KOPT-K1 (cell line): Measurements from ENCODE around the gene MTCL3.

Experiments used
- H3K27ac ChIP-seq: fragments of 200-600 bp; sonication (generic); 2 replicates; pipeline ENCODE4 v1.5.1; 2016; ENCODE audit warnings: antibody characterized with exemption, mild to moderate bottlenecking, low read depth, low read length; ENCODE audit not compliant: poor library complexity, severe bottlenecking
- H3K36me3 ChIP-seq: fragments of 200-600 bp; sonication (generic); 2 replicates; pipeline ENCODE4 v1.5.1; 2017; ENCODE audit warnings: antibody characterized with exemption, mild to moderate bottlenecking, low read length, moderate library complexity; ENCODE audit not compliant: insufficient read depth
- H3K9me3 ChIP-seq: fragments of 200-600 bp; sonication (generic); 2 replicates; pipeline ENCODE4 v1.5.1; 2017; ENCODE audit warnings: antibody characterized with exemption, low read length, mild to moderate bottlenecking; ENCODE audit not compliant: insufficient read depth, poor library complexity, severe bottlenecking

The MTCL3 gene

DNA sequence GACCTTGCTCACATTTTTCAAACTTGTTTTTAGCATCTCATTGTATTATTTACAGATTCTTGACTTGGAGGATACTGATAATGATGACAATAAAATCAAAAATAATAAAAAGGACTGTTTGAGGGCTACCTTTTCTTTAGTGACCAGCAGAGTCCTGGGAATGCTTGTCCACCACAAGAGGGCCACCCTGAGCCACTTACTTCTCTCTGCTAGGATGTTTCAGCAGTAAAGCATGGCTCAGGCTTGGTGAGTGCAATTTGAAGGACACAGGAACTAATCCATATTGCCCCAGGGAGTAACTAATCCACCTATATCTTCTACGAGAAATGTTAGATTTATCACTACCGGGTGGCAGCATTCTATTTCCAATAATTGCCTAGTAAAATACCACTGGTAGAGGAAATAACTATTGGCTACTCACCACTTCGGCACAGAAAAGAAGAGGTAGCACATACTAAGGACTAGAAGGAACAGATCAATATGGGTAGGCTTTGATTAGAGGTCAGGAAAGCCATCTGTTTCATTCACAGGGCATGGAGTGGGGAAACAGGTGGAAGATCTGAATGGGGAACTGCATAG lies 54.2 kb downstream of the MTCL3 start:
- no peak overlapping the region for H3K27ac ChIP-seq

DNA sequence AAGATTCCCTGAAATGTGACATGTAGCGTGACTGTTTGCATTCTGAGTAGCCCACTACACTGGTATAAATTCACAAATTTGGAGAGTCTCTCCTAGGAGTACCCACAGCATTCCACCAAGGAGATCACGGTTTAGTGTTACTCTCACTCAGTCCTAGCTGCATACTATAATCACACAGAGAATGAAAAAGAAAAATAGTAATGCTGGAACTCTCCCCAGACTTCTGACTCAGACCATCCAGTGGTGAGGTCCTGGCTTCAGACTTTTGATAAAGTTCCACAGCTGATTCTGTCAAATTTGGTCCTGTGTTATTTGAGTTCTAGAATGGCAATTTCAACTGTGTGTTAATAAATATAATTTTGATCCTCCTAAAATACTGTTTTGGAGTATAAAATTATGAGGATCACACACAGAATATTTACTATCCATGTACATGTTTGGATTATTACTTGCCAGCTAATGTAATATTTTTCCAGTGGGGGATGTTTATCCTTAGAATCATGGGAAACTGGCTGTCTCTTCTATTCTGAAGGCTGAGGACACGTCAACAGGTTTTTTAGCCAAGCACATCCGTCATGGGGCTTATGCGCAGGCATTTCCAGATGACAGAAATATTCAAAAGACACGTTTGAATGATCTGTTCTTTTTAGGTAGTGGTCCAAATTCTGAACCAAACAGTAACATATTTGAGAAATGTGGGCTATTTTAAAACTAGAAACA lies 54.8 kb downstream of the MTCL3 start:
- Histone ChIP-seq H3K27ac (no peak overlapping the region), H3K36me3 (no peaks in the 10 kb centered on the region), H3K9me3 (no peaks in the 10 kb centered on the region)

More for the DNA sequence above, 54.2 kb downstream of the MTCL3 start:
- Histone ChIP-seq H3K36me3 (no peaks in the 10 kb centered on the region), H3K9me3 (no peaks in the 10 kb centered on the region)

DNA sequence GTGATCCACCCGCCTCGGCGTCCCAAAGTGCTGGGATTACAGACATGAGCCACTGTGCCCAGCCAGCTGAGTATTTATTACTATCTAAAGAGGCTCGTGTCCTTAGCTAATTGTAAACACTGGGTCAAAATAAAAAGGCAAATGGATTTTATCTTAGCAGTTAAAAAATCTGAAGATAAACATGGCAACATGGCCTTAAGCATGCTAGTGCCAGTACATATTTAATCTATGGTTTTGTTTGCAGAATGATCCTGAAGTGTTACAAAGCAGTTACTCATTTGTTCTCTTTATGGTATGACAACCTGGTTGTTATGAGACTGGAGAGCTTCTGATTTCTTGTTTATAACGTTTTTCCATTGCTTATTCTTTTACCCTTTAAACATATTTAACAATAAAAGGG lies 56.1 kb downstream of the MTCL3 start:
- H3K36me3 ChIP-seq = no peaks in the 10 kb centered on the region
- no peaks in the 10 kb centered on the region for H3K9me3 ChIP-seq
- H3K27ac ChIP-seq = no peak overlapping the region

DNA sequence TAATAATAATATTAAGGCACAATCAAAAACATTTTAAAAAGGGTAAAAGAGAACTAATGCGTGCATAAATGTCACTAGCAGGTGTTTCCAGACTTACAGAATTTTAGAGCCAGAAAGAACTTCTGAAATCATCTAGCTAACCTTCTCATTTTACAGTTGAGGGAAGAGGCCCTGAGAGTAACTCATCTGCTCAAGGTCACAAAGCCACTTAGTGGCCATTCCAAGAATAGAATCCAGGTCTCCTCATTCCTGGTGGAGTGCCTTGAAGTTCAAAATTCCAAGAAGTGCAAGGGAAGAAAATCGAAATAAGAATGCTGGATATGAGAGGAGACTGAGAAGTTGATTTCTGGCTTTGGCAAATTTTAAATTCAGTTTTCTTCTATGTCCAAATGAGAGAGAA lies 56.8 kb downstream of the MTCL3 start:
- no peaks in the 10 kb centered on the region for H3K36me3 ChIP-seq
- no peaks in the 10 kb centered on the region for H3K9me3 ChIP-seq
- H3K27ac ChIP-seq = no peak overlapping the region

DNA sequence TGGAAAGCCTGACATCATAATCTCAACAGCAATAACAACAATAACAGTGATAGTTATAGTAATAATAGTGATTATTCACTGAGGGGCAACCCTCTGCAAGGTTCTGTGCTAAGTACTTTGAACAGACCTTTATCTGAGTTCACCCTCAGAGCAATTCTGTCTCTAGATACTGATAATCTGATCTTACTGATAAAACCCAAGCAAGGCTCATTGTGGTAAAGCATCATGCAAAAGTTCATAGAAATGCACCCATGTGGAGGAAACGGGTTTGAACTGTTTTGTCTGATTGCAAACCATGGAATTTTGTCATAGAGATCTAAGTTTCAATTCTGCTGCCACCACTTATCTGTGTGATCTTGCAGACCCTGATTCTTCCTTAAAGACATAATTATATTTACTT lies 58.7 kb downstream of the MTCL3 start:
- Histone ChIP-seq H3K9me3 (no peaks in the 10 kb centered on the region), H3K36me3 (no peaks in the 10 kb centered on the region), H3K27ac (no peak overlapping the region)

DNA sequence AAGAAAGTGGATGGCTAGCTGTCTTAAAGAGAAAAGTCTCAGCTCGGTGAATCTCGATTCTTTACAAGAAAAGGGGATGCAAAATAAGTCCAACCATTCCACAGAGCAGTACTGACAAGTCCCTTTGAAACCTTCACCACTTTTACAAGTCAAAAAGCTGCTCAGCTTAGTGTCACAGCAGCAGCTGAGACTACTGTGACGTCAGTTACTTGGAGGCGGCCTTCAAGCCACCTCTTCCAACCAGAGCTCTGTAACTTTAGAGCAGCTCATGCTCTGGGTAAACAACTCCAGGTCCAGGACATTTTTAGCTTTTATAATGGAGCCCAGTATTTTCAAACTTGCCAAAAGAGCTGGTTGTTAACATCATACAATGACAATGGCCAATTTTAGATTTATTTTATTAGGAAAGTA lies 59.9 kb downstream of the MTCL3 start, which contains the start of gene KIAA0408:
Gene KIAA0408, minus strand, starts transcription at position 159 of the 411 bp plus-strand sequence. CDS start 5,408 bp downstream, outside the sequence.
- Histone ChIP-seq H3K36me3 (no peaks in the 10 kb centered on the region), H3K9me3 (no peaks in the 10 kb centered on the region), H3K27ac (no peak within 1 kb of the TSS)

DNA sequence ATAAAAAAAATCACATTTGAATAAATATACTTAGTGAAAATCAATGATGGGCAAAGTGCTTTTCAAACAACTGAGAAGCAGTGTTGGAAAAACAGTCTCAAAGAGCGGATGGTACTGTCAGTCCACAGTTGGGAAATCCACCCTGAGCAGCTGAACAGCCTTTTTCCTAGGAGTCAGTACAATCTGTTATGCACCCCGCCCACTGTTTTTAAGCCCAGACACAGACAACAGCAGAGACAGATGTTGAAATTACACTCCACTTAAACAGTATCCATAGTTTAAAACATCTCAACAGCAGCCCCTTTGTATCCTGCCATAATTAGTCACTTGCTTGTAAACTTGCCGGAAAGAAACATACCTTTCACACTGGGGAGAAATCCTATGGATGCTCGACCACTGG lies 60.3 kb downstream of the MTCL3 start:
- Histone ChIP-seq H3K27ac (no peak overlapping the region), H3K9me3 (no peaks in the 10 kb centered on the region)

DNA sequence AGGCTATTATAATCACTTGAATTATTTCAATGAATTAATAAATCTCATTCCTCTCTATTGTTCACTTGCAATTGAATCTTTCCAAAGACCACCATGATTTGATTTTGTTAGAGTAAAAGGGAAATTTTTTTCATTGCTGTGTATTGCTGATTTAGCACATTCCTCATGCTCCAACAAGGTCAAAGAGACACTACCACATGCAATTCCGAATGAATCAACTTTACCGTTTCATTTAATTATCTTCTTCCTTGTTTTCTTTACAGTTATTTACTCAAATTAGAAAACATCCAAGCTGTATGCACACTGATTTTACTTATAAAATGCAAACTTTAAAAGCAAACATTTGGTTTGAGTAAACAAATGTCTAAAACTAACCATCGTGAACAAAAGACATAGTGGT lies 60.9 kb downstream of the MTCL3 start:
- Histone ChIP-seq H3K36me3 (no peaks in the 10 kb centered on the region), H3K9me3 (no peaks in the 10 kb centered on the region), H3K27ac (no peak overlapping the region)

More for the DNA sequence above, 60.3 kb downstream of the MTCL3 start:
- H3K36me3 ChIP-seq = no peaks in the 10 kb centered on the region

DNA sequence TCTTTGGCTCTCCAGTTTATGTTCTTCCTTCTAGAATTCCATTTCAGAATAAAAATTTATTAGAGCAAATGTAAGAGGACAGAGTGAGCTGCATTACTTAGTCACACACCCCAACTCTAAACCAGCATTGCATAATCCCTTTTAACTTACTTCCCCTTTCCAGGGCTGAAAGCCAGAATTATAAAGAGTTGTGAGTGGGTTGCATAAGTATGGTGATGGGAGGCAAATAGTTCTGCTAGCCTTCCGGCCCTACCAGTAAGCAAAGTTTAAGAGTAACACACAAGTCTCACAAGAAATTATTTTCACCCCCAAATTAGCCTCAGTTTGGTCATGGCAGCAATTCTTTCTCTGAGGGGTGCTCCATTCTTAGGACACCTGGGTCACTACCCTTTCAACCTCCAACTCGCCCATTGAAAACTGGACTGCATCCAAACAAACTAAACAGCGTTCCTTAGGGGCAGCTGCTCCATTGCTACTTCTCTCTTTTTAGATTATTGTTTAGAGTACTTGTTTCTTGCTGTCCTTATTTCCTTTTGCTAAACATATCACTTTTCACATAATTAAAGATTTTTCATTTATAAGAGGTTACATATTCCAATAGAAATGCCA lies 61.6 kb downstream of the MTCL3 start:
- no peak overlapping the region for H3K27ac ChIP-seq
- no peaks in the 10 kb centered on the region for H3K9me3 ChIP-seq
- no peaks in the 10 kb centered on the region for H3K36me3 ChIP-seq

DNA sequence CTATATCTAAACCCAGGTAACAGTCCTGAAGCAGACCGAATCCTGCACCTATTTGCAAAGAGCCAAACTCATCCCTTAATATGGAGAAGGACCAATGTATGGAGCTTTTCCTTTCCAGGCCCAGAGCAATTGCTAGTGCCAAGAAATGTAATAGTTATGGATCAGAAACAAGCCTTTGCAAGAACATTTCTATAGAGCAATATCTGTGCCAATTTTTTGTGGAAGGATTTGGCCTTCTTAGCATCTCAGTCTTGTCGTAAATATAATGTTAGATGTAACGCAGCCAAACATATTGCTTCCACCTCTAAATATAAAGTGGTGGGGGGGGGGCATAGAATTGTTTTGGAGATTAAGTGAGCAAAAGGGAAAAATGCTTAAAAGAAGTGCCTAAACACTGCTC lies 62.7 kb downstream of the MTCL3 start:
- no peak overlapping the region for H3K27ac ChIP-seq
- H3K9me3 ChIP-seq = no peaks in the 10 kb centered on the region
- no peaks in the 10 kb centered on the region for H3K36me3 ChIP-seq

DNA sequence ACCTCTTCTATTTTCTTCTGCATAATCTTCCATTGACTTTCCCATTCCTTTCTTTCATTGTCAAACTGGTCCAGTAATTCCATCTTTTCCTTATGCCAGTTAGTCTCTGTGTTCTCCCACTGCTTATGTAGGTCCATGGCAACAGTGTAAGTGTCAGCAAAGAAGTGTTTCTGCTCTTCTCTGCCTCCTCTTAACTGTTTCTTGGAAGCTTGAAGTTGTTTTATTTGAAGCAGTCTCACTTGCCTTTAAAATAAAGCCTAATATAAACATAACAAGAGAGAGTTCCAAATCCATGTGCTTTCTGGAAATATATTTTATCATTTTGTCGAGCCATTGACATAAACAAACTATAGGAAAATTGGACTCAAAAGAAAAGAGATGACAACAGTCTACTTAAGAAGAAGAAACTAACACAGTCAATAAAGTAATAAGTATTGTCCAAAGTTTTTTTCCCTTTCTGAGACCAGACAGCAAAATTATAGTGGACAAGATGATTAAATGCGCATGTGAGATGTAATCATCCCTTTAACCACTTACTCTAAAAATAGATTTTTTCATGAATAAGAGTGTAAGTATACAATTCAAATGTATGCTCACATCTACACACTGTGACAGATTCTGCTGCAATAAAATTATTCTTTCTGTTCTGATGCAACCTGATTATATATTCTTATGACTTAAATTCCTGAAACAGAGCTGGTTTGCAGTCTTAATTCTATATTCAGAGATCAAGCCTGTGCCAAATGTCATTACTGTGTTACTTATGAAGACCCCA lies 65.1 kb downstream of the MTCL3 start:
- H3K27ac ChIP-seq = no peak overlapping the region
- no peaks in the 10 kb centered on the region for H3K9me3 ChIP-seq
- H3K36me3 ChIP-seq = peaks cover 21% of the 10 kb centered on the region

DNA sequence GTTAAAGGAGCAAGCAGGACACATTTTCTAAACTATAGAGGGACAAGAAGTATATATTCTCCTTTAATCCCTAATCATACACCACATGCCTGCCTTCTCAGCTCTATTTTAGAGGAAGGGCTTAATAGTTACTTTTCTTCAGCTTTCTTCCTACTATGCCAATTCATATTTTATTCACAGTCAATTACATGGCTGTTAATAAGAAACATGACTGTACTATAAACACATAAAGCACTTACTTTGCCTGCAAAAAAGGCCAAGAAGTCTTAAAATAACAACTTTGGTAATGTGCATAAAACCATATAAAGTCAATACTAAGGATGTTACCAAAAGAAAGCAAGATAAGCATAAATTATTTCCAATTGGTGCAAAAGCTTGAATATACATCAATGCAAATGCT lies 66.3 kb downstream of the MTCL3 start:
- no peak overlapping the region for H3K27ac ChIP-seq
- H3K36me3 ChIP-seq = peaks cover 30% of the 10 kb centered on the region
- no peaks in the 10 kb centered on the region for H3K9me3 ChIP-seq

DNA sequence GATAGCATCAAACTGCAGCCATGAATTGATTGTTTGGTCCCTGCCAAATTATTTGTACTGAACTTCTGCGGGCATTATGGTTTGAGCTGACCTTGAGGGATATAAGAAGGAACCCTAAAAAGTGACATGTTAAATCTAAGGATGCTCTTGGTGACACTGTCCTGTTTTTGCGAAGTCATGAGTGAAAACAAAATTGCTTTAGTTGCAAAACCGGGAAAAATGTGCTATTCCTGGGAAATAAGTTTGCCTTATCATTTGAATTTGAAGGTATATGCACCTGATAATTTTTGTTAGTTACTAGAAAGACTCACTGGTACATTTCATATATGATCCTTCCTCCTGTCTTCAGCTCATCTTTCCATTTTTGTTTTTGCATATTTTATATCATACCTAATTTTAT lies 67.7 kb downstream of the MTCL3 start:
- H3K27ac ChIP-seq = no peak overlapping the region
- peaks cover 44% of the 10 kb centered on the region for H3K36me3 ChIP-seq

DNA sequence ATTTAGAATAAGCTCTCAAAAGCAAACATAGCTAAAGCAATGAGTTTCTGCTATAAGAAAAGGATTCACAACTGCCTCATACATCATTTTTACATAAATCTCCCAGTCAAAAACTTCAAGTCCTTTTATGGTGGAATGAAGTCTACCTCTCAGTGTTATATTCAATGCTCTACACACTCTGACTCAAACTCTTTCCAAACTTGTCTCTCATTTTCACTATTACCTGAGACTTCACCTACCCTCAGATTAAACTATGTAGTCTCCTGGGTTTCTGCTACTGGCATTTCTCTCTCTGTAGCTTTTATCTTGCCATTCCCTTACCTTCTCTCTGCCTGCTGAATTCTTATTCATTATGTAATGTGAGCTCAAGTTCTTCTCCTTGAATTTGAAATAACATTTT lies 71.4 kb downstream of the MTCL3 start:
- Histone ChIP-seq H3K27ac (no peak overlapping the region), H3K36me3 (peaks cover 49% of the 10 kb centered on the region), H3K9me3 (no peaks in the 10 kb centered on the region)

More for the DNA sequence above, 67.7 kb downstream of the MTCL3 start:
- H3K9me3 ChIP-seq = no peaks in the 10 kb centered on the region

DNA sequence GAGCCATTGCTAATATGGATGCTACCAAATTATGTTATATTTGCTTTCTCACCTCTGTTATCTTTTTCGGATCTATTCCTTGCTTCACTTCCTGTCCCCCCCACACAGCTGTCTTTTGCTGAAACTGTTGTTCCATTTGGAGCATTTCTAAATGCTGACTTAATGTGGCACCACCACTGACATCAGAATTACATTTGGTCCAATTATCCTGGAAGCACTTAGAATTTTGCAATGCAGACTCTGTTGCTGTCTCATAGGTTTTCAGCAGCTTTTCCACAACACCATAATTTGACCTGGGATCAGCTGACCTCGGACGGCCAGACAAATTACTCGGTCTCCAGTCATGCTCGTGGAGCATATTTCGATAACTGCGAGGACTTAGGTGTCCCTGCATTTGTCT lies 72.8 kb downstream of the MTCL3 start:
- Histone ChIP-seq H3K36me3 (peaks cover 54% of the 10 kb centered on the region), H3K27ac (no peak overlapping the region), H3K9me3 (no peaks in the 10 kb centered on the region)
